Activated T-cell treated with anti-CD3 and anti-CD28 coated beads for 48 hours (primary cell): ENCODE measurements around the gene ARHGEF7.

Experiments used
- DNase-seq: peaks from one replicate; pipeline ENCODE4 v3.0.0-alpha.2; 2020; ENCODE audit warnings: low read depth

The ARHGEF7 gene

GRCh38 chr13:111303559-111303958 is 188.4 kb downstream of the ARHGEF7 start:
- DNase-seq, result no peak

DNA sequence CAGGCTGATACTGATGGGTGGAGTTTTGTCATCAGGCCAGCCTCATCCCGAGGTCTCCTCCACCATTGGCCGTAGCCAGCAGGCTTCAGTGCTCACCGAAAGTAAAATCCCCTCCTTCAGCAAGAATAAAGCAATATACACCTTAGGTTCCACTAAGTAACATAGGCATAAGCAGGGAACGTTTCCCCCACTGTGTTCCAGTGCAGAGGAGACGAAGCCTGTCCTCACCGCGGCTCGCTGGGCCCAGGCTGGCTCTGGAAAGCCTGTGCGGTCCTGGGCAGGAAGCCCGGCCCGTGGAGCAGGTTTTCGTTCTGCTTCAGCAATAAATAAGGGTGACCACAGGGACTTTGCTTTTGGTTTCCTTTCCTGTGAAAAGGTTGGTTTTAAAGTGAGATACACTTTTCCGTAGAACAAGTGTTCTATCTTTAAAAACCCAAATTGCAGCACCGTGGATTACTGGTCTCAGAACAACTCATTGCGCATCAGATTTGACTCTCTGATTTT is 189.0 kb downstream of the ARHGEF7 start:
- no peak for DNase-seq

DNA sequence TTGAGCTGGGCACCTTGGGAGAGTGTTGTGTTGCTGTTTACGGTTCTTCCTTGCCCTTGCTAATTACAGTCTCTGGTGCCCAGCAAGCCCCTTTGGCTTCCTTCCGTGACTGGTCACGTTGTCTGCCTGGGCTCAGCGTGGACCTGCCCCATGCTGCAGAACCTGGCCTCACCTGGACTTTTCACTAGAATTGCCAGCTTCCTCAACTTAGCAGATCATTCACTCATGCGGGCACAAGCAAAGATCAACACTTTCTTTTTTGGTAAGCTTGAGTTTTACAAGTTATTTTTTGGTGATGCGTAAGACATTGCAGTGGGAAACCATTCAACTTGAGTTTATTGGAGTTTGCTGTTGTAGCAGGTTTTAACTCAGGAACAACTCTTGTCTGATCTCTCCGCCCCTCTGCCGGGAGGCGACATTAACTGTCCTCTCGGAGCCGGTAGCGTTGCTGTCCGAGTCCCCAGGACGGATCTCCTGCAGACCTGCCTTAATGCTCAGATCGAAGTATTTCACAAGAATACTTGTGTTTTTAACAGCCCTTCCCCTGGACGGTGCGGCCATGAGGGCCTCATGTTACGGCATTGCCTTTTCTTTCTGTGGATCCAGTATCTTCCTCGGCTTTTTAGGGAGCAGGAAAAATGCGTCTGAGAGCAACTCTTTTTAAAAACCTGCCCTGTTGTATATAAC is 189.6 kb downstream of the ARHGEF7 start:
- DNase-seq, result no peak

GRCh38 chr13:111312944-111313590 is 198.0 kb downstream of the ARHGEF7 start:
- no peak for DNase-seq

DNA sequence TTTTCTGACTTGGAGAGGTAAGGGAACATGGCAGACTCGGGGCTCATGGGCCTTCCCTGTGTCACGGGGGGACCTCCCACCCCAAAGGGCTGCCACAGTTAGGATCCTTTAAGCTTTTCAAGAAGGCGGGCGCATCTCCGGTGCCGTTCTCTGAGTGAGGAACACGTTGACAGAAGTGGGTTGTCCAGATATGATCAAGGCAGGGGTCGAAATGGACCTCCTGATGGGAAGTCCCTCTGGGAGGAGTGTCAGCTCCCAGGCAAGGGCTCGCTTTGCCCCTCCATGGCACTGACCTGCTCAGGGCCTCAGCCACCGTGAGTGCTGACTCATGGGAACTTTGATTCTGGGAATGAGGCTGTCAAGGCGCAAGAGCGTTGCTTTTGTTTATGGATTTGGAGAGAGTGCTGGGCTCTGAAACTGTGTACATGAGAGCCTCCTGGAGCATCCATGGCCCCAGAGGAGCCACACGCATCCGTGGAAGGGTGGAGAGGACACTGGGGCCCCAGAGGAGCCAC is 198.9 kb downstream of the ARHGEF7 start:
- no peak for DNase-seq

GRCh38 chr13:111314852-111315251 is 199.7 kb downstream of the ARHGEF7 start:
- no peak for DNase-seq

GRCh38 chr13:111315347-111315995 is 200.4 kb downstream of the ARHGEF7 start:
- DNase-seq, result no peak

- no peak for DNase-seq
These were observed 201.1 kb downstream of the ARHGEF7 start for GRCh38 chr13:111316161-111316730.

GRCh38 chr13:111317042-111317550 is 202.0 kb downstream of the ARHGEF7 start:
- no peak for DNase-seq

DNA sequence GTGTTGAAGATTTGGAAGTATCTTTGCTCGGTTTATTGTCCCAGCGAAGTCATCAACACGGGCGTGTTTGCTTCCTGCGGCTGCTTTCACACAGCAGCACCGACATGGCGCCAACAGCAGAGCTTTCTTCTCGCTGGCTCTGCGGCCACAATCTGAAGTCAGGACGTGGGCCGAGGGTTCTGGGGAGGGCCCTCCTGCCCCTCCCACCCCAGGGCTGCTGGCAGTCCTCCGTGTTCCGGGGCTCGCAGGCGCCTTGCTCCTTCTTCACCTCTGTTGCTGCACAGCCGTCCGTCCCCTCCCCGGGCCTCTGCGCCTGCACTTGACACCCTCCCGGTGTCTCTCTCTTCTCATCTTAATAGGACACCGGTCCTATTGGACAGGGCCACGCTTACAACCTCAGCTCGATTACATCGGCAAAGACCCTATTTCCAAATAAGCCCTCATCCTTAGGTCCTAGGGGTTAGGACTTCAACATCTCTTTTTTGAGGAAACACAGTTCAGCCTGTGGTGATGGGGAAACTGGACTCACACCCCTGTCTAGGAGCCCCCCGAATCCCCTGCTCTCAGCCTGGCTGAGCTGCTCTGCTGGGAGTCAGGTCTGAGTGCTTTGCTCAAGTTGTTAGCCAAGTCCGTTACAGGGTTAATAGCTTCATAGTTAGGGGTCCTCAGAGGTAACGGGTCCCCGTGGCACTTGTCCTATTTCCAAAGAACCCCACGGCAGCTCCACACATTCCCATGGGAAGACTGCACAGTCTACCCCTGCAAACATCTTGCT is 202.6 kb downstream of the ARHGEF7 start:
- no peak for DNase-seq

DNA sequence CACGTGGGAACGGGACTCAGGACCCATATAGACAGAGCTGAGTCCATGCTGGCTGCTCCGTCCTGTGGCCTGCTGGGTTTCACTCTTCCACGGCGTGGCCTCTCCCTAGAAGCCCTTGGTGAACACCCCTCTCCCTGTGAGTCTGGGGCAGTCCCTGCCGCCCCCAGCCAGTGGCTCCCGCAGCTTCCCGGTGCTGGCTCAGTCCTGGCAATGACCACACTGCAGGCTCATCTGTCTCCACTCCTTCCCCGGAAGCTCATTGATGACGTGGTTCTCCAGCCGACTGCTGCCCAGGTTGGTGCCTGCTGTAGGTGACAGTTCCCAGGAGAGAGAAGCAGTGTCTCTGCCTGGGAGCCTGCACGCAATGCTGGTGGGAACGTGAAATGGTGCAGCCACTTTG is 203.3 kb downstream of the ARHGEF7 start:
- DNase-seq, result no peak

DNA sequence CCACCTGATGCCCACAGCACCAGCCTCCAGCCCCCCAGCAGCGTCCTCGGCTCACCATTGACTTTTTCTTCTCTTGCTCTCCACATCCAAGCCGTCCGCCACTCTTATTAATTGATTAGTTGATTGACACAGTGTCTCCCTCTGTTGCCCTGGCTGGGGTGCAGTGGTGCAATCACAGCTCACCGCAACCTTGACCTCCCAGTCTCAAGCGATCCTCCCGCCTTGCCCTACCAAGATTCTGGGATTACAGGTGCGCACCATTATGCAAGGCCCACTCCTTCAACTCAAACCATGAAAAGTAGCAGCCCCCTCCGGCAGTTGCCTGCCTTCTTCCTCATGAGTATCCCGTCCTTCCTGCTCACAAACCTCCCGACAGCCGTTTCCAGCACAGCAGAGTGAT is 204.4 kb downstream of the ARHGEF7 start:
- no peak for DNase-seq

GRCh38 chr13:111319998-111320911 is 205.1 kb downstream of the ARHGEF7 start, which contains the start of gene TEX29:
TEX29 (plus strand) TSS chr13:111320642; CDS start chr13:111320891, 249 bp downstream.
- no peak for DNase-seq

DNA sequence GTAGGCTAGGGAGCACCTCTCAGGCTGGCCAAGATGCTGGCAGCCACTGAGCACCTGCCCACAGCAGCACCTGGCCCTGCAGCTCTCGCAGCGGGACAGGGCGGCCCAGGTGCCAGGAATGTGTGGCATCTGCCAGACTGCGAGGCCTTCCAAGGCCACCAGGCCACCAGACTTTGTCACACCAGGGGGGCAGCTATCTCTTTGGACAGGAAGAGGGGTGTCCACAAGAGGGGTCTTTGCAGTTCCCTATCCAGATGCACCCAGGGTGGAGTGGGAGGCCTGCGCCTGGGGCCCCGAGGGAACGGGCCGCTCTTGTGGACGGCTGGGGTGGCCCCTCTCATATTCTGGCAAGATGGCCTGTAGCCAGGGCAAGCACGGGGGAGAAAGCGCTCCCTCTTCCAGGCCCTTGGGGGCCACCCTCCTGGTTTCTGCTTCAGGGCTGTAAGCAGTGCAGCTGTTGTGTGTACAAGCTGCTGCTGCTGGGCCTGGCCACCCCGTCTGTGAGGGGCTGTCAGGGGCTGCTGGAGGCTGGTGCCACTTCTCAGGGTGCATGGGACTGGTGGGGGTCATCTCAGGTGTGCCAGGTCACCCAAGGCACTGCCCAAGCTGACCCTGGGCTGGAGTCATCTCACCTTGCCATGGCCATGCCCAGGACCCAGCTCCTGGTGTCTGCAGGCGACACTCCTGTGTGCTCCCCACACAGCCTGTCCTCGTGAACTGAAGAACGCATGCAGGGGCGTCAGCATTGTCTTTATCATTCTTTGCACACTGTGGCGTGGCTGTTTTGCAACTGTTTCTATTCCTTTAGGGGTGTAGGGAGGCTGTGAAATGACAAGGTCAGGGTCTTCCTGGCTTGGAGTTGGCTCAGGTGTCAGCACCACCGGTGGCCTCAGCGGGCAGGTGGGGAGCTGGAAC is 207.1 kb downstream of the ARHGEF7 start:
- DNase-seq, result no peak

- DNase-seq, result no peak
These were observed 207.8 kb downstream of the ARHGEF7 start for GRCh38 chr13:111322916-111323331.

DNA sequence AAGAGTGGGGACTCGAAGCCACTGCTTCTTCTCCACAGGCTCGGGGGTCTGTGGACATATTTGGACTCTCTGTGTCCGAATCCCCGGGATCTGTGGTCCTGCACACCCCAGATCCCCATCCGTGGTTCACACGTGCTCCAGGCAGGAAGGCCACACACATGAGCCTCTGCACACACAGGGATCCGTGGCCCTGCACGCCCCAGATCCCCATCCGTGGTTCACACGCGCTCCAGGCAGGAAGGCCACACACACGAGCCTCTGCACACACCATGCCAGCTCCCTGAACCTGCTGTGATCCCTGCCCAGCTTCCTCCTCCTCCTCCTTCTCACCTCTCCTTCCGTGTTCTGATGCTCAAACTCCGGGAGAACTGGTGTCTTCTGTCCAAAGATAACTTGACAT is 208.4 kb downstream of the ARHGEF7 start:
- no peak for DNase-seq

GRCh38 chr13:111323950-111324651 is 209.0 kb downstream of the ARHGEF7 start:
- DNase-seq, result no peak

- no peak for DNase-seq
These were observed 209.6 kb downstream of the ARHGEF7 start for GRCh38 chr13:111324736-111325135.
